HepG2 (cell line): Measurements from ENCODE around the gene MYO10. TPM values are rescaled to one million over a fixed set of nuclear protein-coding genes. Genes with fewer than 3 reads are reported as not detected.
A peak's percentile ranks its signal among the peaks of the same experiment; 100 is the strongest.

Source experiments
- ATF7 ChIP-seq, 2 experiments: fragments of 450-650 bp in 1 of 2; sonication (generic) in 1 of 2; formaldehyde crosslinking in 1 of 2; IDR thresholded peaks; 2 replicates each; pipeline versions ENCODE4 v1.4.0 to v1.6.1; 2016 to 2020; ENCODE audit warnings: antibody characterized with exemption in 1 of 2, mild to moderate bottlenecking in 1 of 2, missing genetic modification reagents in 1 of 2
- FOXA3 ChIP-seq: IDR thresholded peaks from 2 replicates; pipeline ENCODE4 v1.6.1; 2016; ENCODE audit warnings: missing genetic modification reagents, missing compliant biosample characterization
- GPBP1L1 ChIP-seq: sonication (generic); formaldehyde crosslinking; IDR thresholded peaks from 2 replicates; pipeline ENCODE4 v1.5.0; 2020; ENCODE audit warnings: mild to moderate bottlenecking, missing genetic modification reagents
- HOXA7 ChIP-seq: sonication (generic); formaldehyde crosslinking; IDR thresholded peaks from 2 replicates; pipeline ENCODE4 v1.8.1; 2022; ENCODE audit warnings: mild to moderate bottlenecking, missing genetic modification reagents, moderate library complexity
- KDM1A ChIP-seq: IDR thresholded peaks from 2 replicates; pipeline ENCODE4 v1.6.1; 2016; ENCODE audit warnings: missing compliant biosample characterization
- NFE2 ChIP-seq: sonication (generic); formaldehyde crosslinking; IDR thresholded peaks from 2 replicates; pipeline ENCODE4 v1.4.0; 2020; ENCODE audit warnings: missing genetic modification reagents
- POLR2A ChIP-seq, 2 experiments: IDR thresholded peaks; 2 replicates each; pipeline ENCODE4 v1.6.1; 2011; ENCODE audit warnings: low read depth in 2 of 2, low read length in 2 of 2, mild to moderate bottlenecking in 1 of 2, moderate library complexity in 1 of 2; ENCODE audit not compliant: insufficient read depth in 1 of 2
- SALL1 ChIP-seq: sonication (generic); formaldehyde crosslinking; IDR thresholded peaks from 2 replicates; pipeline ENCODE4 v1.8.0; 2022; ENCODE audit warnings: mild to moderate bottlenecking, missing genetic modification reagents
- SOX6 ChIP-seq, 2 experiments: fragments of 450-650 bp in 1 of 2; sonication (generic) in 1 of 2; formaldehyde crosslinking in 1 of 2; IDR thresholded peaks; 2 replicates each; pipeline versions ENCODE4 v1.4.0 to v1.6.1; 2017 to 2020; ENCODE audit warnings: antibody characterized with exemption in 1 of 2, mild to moderate bottlenecking in 1 of 2, missing genetic modification reagents in 1 of 2
- TFAP4 ChIP-seq: sonication (generic); IDR thresholded peaks from 2 replicates; pipeline ENCODE4 v1.6.1; 2016; ENCODE audit warnings: low read depth, borderline replicate concordance
- UBTF ChIP-seq: sonication (generic); formaldehyde crosslinking; IDR thresholded peaks from 2 replicates; pipeline ENCODE4 v1.4.0; 2020; ENCODE audit warnings: mild to moderate bottlenecking, missing genetic modification reagents
- ZBTB38 ChIP-seq: sonication (generic); formaldehyde crosslinking; IDR thresholded peaks from 2 replicates; pipeline ENCODE4 v1.5.1; 2020; ENCODE audit warnings: mild to moderate bottlenecking, missing genetic modification reagents
- ZC3H13 ChIP-seq: sonication (generic); formaldehyde crosslinking; IDR thresholded peaks from 2 replicates; pipeline ENCODE4 v1.8.1; 2023; ENCODE audit warnings: mild to moderate bottlenecking, missing genetic modification reagents, moderate library complexity
- ZNF3 ChIP-seq: IDR thresholded peaks from 2 replicates; pipeline ENCODE4 v1.7.0; 2017; ENCODE audit warnings: inconsistent platforms
- ZNF326 ChIP-seq: sonication (generic); formaldehyde crosslinking; IDR thresholded peaks from 2 replicates; pipeline ENCODE4 v1.4.0; 2020; ENCODE audit warnings: missing genetic modification reagents, borderline replicate concordance
- ZNF644 ChIP-seq: IDR thresholded peaks from 2 replicates; pipeline ENCODE4 v1.6.1; 2016; ENCODE audit warnings: low read depth
- ZNF878 ChIP-seq: sonication (generic); formaldehyde crosslinking; IDR thresholded peaks from 2 replicates; pipeline ENCODE4 v1.8.1; 2023; ENCODE audit warnings: mild to moderate bottlenecking, missing genetic modification reagents, moderate library complexity
- polyA plus RNA-seq, 8 experiments: library from polyadenylated mRNA; depleted of rRNA in 3 of 8; stranded (reverse) in 7 of 8; unstranded in 1 of 8; fragments of >200 nt; fragmentation: Illumina TruSeq in 4 of 8; extraction: Trizol in 4 of 8; gene quantifications; 2 replicates each; pipeline versions ENCODE4 v1.2.1 to v1.2.3, GENCODE V29; 2011 to 2016; ENCODE audit warnings: low read depth in 4 of 8, missing spikeins in 1 of 8, mixed read lengths in 1 of 8; ENCODE audit not compliant: insufficient read depth in 1 of 8
- total RNA-seq, 5 experiments: library from RNA; depleted of rRNA; stranded (reverse); fragments of >200 nt; fragmentation: Illumina TruSeq; extraction: Trizol; gene quantifications; 2 replicates each; pipeline ENCODE4 v1.2.3, GENCODE V29; 2016; ENCODE audit warnings: low read depth in 1 of 5
- TF ChIP-seq, protein P1 (sequence below): sonication (generic); formaldehyde crosslinking; IDR thresholded peaks from 2 replicates; pipeline ENCODE4 v1.4.0; 2020; ENCODE audit warnings: missing genetic modification reagents, mild to moderate bottlenecking, borderline replicate concordance
- TF ChIP-seq, protein P2 (sequence below): sonication (generic); formaldehyde crosslinking; IDR thresholded peaks from 2 replicates; pipeline ENCODE4 v1.4.0; 2020; ENCODE audit warnings: missing genetic modification reagents

Gene MYO10
- total and polyA plus RNA-seq, 2 of the 13 experiments (the other 11 are each of a cell fraction or from before 2014, with no cell fraction given): 4.5 to 14.0 TPM

DNA sequence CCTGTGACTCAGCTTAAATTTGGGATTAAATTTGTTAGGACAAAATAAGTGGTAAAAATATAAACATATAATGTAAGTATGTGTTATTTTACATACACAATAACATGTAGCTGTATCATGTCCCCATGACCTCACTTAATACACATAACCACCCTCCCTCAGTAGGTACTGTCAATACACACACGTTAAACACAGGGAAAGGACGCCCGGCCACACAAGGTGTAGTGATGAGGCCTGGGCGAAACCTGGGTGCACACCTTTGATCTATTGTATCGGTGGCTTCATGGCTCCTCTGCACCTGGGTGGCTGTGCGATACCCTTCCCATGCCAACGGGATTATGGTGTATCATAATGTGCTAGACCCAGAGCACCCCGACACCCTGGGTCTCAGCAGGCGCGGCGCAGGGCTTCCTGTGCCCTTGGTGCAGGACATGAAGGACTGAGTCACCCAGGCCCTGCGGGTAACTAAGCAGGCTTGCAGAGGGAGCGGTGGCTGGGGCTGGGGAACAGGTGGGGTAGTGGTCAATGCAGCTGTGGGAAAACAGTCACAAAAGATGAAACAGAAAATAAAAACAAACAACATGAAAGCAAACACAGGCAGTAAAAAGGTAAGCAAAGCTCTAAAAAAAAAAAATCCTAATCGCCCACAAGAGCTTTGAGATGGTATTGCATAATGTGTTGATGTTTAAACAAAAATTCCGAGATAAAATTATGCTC, 191.8 kb downstream of the MYO10 start (continued):
- TF ChIP-seq KDM1A (CRISPR knock-in tag): peak; percentile 36; the same call in 1 of the 2 replicates
- 0 out of 2 replicates have a peak, but pooled peaks have one; percentile 26 for TF ChIP-seq ZNF644 (CRISPR knock-in tag)
- peak; percentile 20; the same call in 1 of the 2 replicates for TF ChIP-seq ZBTB38 (CRISPR knock-in tag)
- TF ChIP-seq ZC3H13 (CRISPR knock-in tag): no peak
- TF ChIP-seq, protein P1, sequence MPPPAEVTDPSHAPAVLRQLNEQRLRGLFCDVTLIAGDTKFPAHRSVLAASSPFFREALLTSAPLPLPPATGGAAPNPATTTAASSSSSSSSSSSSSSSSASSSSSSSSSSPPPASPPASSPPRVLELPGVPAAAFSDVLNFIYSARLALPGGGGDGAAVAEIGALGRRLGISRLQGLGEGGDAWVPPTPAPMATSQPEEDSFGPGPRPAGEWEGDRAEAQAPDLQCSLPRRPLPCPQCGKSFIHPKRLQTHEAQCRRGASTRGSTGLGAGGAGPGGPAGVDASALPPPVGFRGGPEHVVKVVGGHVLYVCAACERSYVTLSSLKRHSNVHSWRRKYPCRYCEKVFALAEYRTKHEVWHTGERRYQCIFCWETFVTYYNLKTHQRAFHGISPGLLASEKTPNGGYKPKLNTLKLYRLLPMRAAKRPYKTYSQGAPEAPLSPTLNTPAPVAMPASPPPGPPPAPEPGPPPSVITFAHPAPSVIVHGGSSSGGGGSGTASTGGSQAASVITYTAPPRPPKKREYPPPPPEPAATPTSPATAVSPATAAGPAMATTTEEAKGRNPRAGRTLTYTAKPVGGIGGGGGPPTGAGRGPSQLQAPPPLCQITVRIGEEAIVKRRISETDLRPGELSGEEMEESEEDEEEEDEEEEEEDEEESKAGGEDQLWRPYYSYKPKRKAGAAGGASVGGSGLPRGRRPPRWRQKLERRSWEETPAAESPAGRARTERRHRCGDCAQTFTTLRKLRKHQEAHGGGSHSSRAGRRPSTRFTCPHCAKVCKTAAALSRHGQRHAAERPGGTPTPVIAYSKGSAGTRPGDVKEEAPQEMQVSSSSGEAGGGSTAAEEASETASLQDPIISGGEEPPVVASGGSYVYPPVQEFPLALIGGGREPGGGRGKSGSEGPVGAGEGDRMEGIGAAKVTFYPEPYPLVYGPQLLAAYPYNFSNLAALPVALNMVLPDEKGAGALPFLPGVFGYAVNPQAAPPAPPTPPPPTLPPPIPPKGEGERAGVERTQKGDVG (CRISPR knock-in tag): peak; percentile 34; the same call in 1 of the 2 replicates
- no peak for TF ChIP-seq ZNF326 (CRISPR knock-in tag)
- peak; percentile 90 for TF ChIP-seq SALL1
- peak; percentile 23; the same call in 1 of the 2 replicates for TF ChIP-seq TFAP4
- 0 out of 4 replicates have a peak, but pooled peaks of 1 of the 2 experiments have one; percentile 18 for TF ChIP-seq POLR2A (IDR thresholded peaks at IDR 0.05; ENCODE audit: insufficient read depth in 1 of 2, low read depth in 2 of 2, low read length in 2 of 2)
- peak; percentile 19; the same call in 1 of the 2 replicates for TF ChIP-seq ATF7 (IDR thresholded peaks at IDR 0.05)
- TF ChIP-seq ATF7 (CRISPR knock-in tag; IDR thresholded peaks at IDR 0.05): no peak
- TF ChIP-seq HOXA7: no peak
- TF ChIP-seq SOX6 (IDR thresholded peaks at IDR 0.05): no peak
- TF ChIP-seq SOX6 (CRISPR knock-in tag; IDR thresholded peaks at IDR 0.05): peak; percentile 72
- TF ChIP-seq, protein P2, sequence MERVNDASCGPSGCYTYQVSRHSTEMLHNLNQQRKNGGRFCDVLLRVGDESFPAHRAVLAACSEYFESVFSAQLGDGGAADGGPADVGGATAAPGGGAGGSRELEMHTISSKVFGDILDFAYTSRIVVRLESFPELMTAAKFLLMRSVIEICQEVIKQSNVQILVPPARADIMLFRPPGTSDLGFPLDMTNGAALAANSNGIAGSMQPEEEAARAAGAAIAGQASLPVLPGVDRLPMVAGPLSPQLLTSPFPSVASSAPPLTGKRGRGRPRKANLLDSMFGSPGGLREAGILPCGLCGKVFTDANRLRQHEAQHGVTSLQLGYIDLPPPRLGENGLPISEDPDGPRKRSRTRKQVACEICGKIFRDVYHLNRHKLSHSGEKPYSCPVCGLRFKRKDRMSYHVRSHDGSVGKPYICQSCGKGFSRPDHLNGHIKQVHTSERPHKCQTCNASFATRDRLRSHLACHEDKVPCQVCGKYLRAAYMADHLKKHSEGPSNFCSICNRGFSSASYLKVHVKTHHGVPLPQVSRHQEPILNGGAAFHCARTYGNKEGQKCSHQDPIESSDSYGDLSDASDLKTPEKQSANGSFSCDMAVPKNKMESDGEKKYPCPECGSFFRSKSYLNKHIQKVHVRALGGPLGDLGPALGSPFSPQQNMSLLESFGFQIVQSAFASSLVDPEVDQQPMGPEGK: peak; percentile 17; the same call in 1 of the 2 replicates
- 0 out of 2 replicates have a peak, but pooled peaks have one; percentile 44 for TF ChIP-seq ZNF878 (CRISPR knock-in tag)
- TF ChIP-seq UBTF: peak; percentile 45; the same call in 1 of the 2 replicates
- TF ChIP-seq FOXA3 (CRISPR knock-in tag): peak; percentile 66; the same call in 1 of the 2 replicates
- TF ChIP-seq GPBP1L1 (CRISPR knock-in tag): no peak
- no peak for TF ChIP-seq ZNF3 (CRISPR knock-in tag)
- TF ChIP-seq NFE2: no peak
